Peyer's patch (tissue), 4 donors: ENCODE data around the gene IFT81.

Source experiments
- CTCF ChIP-seq, 6 experiments: fragments of 450-650 bp in 4 of 6; fragments of 200-600 bp in 2 of 6; sonication (generic) in 1 of 6; IDR thresholded peaks; one replicate each; pipeline ENCODE4 v1.5.1; 2017 to 2019; ENCODE audit warnings: antibody characterized with exemption in 6 of 6, mild to moderate bottlenecking in 3 of 6, moderate library complexity in 1 of 6
- POLR2A ChIP-seq, 2 donors: fragments of 450-650 bp; IDR thresholded peaks; one replicate each; pipeline ENCODE4 v1.5.1; 2017; ENCODE audit warnings: antibody characterized with exemption in 2 of 2, mild to moderate bottlenecking in 2 of 2, moderate library complexity in 2 of 2

DNA sequence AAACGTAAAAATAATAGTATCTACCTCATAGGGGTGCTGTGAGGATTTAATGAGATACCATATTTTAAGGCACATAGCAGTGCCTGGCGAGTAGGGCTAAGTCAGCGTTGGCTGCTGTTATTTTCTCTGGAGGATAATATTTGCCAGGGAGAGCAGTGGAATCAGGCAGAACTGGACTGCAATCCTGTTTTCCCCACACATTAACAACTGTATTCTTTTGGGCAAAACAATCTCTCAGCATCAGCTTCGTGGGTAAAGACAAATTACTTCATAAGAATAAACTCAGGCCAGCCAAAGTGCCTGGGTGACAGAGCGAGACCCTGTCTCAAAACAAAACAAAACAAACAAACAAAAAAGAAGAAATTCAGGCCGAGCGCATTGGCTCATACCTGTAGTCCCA is 127.2 kb downstream of the IFT81 start:
- TF ChIP-seq POLR2A (IDR thresholded peaks at IDR 0.05) (no peak), CTCF (IDR thresholded peaks at IDR 0.05) (no peak)
